ENCODE measurements around the gene HOXA11.
A peak's percentile ranks its signal among the peaks of the same experiment; 100 is the strongest.

HOXA11 gene

GRCh38 chr7:27205325-27206280 is 20.6 kb upstream of the HOXA11 start:
- DNase-seq = no peak

- no peak for DNase-seq
Measured at GRCh38 chr7:27204851-27205322, 19.9 kb upstream of the HOXA11 start.

GRCh38 chr7:27203964-27204594 is 19.0 kb upstream of the HOXA11 start:
- no peak for DNase-seq

GRCh38 chr7:27203365-27203953 is 18.4 kb upstream of the HOXA11 start:
- DNase-seq = no peak

- DNase-seq = no peak
Measured at GRCh38 chr7:27202862-27203134, 17.8 kb upstream of the HOXA11 start.

- no peak for DNase-seq
Measured at GRCh38 chr7:27202018-27202861, 17.2 kb upstream of the HOXA11 start.

- no peak for DNase-seq
Measured at GRCh38 chr7:27201580-27202017, 16.6 kb upstream of the HOXA11 start.

GRCh38 chr7:27200761-27201579 is 15.9 kb upstream of the HOXA11 start:
- DNase-seq = no peak

- DNase-seq = peak; percentile 36
Measured at GRCh38 chr7:27199849-27200760, 15.1 kb upstream of the HOXA11 start, which contains the start of gene HOXA13. Gene HOXA13, minus strand, starts transcription at chr7:27200091. Its CDS starts 14 bp downstream, at chr7:27200077.

- DNase-seq = no peak
Measured at GRCh38 chr7:27198871-27199801, 14.1 kb upstream of the HOXA11 start.

- no peak for DNase-seq
Measured at GRCh38 chr7:27198138-27198841, 13.3 kb upstream of the HOXA11 start.

- no peak for DNase-seq
Measured at GRCh38 chr7:27197137-27198042, 12.4 kb upstream of the HOXA11 start.

- DNase-seq = peak; percentile 72
Measured at GRCh38 chr7:27196287-27196767, 11.3 kb upstream of the HOXA11 start.

GRCh38 chr7:27194686-27195379 is 9.8 kb upstream of the HOXA11 start:
- DNase-seq = no peak

- DNase-seq = no peak
Measured at GRCh38 chr7:27194002-27194352, 8.9 kb upstream of the HOXA11 start.

GRCh38 chr7:27193335-27194001 is 8.4 kb upstream of the HOXA11 start:
- DNase-seq = no peak

All from DMS153 (cell line).